Stimulated activated CD8-positive, alpha-beta memory T cell treated with anti-CD3 and anti-CD28 coated beads, Interleukin-4, amount 100 ng/mL, for 4 hours (primary cell): ENCODE measurements around the gene ZNF784.

Experiments
- DNase-seq, 2 donors: peaks; one replicate each; pipeline ENCODE4 v3.0.0-alpha.2; 2020; ENCODE audit warnings: low read depth in 2 of 2, low spot score in 1 of 2

The ZNF784 gene, protein sequence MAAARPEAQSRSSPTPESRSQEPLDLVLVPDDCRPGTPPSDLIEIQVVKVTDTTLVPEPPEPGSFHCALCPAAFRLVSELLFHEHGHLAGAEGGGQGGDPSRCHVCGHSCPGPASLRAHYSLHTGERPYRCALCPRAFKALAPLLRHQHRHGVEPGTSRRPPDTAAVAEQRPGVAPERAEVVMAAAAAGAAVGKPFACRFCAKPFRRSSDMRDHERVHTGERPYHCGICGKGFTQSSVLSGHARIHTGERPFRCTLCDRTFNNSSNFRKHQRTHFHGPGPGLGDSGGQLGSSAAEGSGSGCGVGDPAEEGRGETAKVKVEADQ

GRCh38 chr19:55624109-55625003 is at the start of gene ZNF784:
TSS of gene ZNF784 (minus strand) at chr19:55624566. CDS start at chr19:55624561, 5 bp downstream.
- peak; percentile 83 to 85 for DNase-seq

DNA sequence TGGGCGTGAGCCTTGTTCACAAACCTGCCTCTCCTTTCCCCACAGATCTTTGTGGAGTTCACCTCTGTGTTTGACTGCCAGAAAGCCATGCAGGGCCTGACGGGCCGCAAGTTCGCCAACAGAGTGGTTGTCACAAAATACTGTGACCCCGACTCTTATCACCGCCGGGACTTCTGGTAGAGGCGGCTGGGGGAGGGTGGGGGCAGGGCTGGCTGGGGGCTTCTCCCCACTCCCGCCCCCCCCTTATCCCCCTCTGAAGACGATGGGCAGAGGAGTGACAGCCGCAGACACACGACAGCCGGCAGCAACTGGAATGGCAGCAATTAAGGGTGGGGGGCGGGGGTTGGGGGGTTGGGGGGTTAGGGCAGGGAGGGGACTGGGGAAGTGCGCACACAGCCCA is 49.5 kb upstream of the ZNF784 start:
- DNase-seq = no peak

DNA sequence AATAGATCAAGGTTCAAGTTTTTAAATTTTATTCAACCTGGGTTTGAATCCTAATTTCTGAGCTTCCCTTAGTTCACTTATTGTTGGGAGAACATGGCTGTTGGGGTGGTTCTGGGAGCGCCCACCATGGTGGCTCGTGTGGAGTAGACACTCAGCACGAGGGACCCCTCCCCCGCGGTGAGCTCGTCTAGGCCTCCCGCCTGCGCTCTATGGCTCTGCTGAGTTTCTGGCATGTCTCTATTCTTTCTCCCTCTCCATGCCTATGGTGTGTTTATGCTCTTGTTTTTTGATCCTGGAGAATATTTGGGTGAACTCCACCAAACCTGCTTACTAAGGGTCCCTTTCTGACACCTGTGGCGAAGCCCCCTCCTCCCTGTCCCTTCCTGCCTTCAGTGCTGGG is 49.1 kb upstream of the ZNF784 start:
- DNase-seq = no peak

DNA sequence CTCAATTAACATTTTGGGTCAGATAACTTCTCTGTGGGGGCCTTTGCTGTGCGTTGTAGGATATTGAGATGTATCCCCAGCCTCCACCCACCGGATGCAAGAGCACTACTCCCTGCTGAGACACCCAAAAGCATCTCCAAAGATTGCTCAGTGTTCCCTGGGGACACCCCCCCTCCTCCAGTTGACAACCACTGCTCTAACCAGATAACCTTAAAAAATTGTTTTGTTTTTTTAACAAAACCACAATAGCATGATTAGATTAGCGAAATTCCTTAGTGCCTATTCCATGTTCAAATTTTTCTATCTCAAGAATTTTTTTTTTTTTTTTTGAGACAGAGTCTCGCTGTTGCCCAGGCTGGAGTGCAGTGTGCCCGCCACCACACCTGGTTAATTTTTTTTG is 48.1 kb upstream of the ZNF784 start:
- DNase-seq = no peak

- DNase-seq = no peak
Measured at GRCh38 chr19:55671054-55671378, 46.6 kb upstream of the ZNF784 start.

DNA sequence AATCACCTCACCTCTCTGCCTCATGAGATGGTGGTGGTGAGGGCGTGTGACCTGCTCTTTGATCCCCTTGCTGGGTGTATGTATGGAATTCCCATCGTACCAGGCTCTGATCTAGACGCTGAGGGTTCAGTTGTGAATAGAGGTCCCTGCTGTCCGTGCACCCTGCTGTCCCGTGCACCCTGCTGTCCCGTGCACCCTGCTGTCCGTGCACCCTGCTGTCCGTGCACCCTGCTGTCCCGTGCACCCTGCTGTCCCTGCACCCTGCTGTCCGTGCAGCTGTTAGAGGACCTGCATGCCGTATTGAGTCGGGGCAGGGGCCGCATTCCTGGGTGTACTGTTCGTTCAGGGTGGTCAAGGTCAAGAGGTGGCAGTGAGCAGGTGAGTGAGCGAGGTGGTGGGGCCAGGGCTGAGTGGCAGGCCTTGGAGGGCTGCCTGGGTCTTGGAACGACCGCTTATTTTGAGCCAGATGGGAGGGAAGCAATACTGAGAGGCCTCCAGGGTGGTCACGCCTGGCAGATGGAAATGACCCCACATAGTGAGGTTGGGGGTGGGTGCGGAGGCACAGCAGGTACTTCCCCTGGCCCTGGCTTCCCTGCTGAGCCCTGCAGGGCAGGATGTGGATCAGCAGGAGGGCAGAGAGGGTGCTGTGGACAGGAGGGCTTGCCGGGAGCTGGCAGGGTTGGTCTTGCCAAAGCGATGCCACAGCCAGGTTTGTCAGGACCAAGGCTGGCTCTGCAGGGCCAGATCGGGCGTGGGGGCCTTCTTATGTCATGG is 46.1 kb upstream of the ZNF784 start:
- no peak for DNase-seq

- no peak for DNase-seq
Measured at GRCh38 chr19:55669418-55670279, 45.3 kb upstream of the ZNF784 start.

GRCh38 chr19:55668603-55669348 is 44.4 kb upstream of the ZNF784 start:
- no peak for DNase-seq

DNA sequence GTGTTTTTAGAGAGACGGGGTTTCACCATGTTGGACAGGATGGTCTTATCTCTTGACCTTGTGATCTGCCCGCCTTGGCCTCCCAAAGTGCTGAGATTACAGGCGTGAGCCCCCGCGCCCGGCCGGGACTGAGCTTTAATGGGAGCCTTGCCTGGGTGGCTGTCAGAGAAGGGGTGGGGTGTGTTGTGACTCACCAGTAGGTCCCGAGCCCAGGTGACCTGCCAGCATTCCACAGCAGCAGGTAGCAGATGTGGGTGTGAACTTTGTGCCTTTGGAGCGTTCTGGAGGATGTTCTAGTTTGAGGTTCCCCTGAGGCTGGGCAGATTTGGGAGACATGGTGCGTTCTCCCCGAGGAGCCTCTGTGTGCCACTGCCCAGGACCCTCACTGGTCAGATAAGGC is 43.6 kb upstream of the ZNF784 start:
- no peak for DNase-seq

DNA sequence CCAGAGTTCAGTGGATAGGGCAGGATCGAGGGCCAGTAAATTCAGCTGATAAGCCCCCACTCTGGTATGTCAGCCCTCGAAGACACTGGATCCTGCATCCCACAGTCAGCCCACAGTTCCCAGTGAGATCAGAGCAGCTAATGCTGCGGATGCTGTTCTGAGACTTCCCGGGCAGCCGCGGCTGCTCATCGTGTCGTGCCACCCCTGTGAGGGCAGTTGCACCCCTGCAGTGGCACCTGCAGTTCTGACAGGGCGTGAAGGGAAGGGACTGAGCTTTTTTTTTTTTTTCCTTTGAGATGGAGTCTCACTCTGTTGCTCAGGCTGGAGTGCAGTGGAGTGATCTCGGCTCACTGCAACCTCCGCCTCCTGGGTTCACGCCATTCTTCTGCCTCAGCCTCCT is 43.1 kb upstream of the ZNF784 start:
- DNase-seq = no peak

DNA sequence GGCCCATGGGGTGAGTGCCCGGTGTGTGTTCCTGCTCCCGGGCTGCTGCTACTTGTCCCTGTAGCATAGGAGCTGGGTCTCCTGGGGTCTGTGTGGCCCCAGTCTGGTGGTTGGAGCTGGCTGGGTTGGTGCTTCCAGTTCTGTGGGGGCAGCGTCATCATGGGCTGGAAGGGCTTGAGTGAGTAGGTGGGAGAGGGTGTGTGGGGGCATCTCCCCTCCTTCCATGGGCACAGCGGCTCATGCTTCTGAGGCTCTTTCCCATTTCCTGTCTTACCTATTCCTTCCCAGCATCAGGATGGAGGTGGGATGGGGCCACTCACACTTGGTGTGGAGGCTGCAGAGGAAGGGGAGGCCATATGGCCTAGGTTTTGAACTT is 42.6 kb upstream of the ZNF784 start:
- no peak for DNase-seq

DNA sequence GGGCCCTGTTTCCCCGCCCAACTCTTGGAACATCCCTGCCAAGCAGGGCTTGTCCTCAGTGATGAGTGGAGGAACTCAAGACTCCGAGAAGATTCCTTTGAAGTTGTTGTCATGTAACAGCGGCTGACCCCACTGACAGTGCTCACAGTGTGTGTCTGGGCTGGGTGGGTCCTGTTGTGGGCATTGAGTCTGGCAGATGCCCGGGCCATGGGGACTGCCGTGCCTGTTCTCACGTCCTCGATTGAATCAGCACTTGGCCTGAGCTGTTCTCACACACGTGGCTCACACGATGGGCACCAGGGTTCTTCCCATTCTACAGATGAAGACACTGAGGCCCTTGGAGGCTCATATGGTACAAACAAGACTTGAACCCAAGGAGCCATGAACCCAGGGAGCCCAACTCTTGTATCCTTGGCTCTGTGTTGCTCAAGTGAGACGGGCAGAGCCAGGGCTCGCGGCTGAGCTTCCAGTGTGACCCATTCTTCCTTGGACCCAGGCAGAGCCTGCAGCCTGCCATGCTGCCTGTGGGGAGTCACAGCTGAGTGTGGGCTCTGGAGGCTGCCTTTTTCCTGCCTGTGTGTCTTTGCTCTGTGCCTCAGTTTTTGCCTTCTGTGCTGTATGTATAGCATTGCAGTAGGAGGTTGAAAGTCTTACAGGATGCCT is 42.1 kb upstream of the ZNF784 start:
- DNase-seq = no peak

DNA sequence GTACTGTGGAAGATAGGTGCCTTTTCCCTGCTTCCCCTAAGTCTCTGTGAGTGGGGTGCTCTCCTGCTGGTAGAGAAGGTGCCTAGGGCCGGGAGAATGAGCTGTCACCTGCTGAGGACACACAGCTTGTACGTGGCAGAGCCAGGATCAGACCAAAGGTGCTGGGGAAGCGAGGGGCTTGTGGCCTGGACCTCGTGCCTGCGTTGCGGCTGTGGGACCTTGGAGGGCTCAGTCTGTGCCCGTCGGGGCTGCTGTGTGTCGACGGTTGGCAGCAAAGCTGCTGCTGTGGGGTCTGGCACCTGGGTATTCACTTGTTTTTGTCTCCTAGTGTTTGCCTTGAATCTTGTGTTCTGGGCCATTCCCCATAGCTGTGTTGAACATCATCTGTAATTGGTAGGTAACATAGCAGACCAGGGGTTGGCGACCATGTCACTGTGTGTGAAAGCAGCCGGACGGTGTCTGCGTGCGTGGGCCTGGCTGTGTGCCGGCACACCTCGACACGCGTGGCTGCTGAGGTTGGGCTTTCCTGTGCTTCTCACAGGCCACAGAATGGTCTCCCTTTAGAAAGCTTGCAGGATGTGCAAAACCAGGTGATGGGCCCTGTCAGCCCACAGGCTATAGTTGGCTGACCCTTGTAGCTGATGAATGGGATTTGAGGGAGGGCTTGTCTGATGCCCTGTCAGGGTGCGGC is 39.6 kb upstream of the ZNF784 start:
- DNase-seq = no peak

GRCh38 chr19:55661826-55662225 is 37.5 kb upstream of the ZNF784 start:
- DNase-seq = no peak

GRCh38 chr19:55660991-55661390 is 36.6 kb upstream of the ZNF784 start:
- no peak for DNase-seq

DNA sequence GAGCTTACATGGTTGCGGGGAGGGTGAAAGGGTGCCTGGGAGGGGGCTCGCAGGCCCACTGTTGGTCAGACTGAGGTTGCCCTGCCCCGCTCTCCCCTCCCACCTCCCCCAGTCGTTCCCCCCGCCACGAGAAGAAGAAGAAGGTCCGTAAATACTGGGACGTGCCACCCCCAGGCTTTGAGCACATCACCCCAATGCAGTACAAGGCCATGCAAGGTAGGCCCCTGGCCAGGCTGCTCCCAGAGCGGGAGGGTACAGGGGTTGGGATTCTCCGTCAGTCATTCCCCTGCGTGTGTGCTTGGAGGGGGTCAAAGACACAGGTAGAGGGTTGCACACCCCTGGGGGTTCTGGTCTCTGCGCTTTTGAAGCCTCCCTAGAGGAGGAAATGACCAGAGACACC is 36.0 kb upstream of the ZNF784 start:
- no peak for DNase-seq

GRCh38 chr19:55659822-55660221 is 35.5 kb upstream of the ZNF784 start:
- no peak for DNase-seq

DNA sequence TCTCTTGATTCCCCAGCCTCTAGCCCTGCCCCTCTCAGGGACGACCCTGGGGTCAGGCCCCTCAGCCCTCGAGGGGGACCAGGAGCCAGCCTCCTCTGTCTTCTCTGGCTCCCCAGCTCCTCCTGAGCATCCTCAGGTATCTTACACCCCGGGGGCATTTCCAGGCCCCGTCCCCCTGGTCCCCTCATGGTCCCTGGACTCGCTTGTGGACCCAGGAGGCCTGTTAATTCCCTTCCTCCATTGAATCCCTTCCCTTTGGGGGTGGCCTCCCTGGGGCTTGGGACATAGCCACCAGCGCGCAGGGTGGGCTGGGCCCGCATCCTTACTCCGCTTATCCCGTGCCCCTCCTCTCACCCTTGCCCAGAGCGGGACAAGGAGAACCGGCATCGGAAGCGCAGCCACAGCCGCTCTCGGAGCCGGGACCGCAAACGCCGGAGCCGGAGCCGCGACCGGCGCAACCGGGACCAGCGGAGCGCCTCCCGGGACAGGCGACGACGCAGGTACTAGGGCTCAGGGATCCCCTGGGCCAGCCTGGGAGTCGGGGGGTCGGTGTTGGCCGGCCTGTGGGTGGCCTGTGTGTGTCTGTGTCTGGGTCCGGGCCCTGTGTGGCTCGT is 34.6 kb upstream of the ZNF784 start:
- DNase-seq = no peak
